Measurements from ENCODE around the gene UBXN10.

DNA sequence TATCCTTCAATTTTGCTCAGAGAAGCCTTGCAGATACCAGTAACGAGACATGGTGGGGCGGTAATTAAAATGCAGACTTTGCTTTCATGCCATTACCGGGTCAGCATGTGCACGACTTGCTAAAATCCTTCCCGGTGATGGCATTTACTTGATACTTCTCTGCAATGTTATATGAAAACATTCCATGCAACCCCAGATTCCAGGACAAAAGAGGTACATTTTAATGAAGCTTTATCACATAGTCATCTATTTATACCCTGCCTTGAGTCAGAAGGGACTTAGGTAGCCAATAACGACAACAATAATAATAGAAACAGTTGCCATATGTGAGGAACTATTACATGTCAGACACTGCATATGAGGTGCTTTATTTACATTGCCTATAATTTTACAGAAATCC, 29.8 kb downstream of the UBXN10 start:
- TF ChIP-seq POLR2A (IDR thresholded peaks at IDR 0.05): no peak
- TF ChIP-seq, protein P1, sequence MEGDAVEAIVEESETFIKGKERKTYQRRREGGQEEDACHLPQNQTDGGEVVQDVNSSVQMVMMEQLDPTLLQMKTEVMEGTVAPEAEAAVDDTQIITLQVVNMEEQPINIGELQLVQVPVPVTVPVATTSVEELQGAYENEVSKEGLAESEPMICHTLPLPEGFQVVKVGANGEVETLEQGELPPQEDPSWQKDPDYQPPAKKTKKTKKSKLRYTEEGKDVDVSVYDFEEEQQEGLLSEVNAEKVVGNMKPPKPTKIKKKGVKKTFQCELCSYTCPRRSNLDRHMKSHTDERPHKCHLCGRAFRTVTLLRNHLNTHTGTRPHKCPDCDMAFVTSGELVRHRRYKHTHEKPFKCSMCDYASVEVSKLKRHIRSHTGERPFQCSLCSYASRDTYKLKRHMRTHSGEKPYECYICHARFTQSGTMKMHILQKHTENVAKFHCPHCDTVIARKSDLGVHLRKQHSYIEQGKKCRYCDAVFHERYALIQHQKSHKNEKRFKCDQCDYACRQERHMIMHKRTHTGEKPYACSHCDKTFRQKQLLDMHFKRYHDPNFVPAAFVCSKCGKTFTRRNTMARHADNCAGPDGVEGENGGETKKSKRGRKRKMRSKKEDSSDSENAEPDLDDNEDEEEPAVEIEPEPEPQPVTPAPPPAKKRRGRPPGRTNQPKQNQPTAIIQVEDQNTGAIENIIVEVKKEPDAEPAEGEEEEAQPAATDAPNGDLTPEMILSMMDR (IDR thresholded peaks at IDR 0.05): no peak
